Stimulated activated CD8-positive, alpha-beta memory T cell treated with anti-CD3 and anti-CD28 coated beads, Interleukin-12 subunit alpha, Interleukin-12 subunit beta, amount 100 ng/mL, for 4 hours (primary cell): ENCODE data around the gene TMEM26.

Experiments
- DNase-seq: peaks from one replicate; pipeline ENCODE4 v3.0.0-alpha.2; 2020; ENCODE audit warnings: low read depth

The TMEM26 gene

GRCh38 chr10:61458031-61458430, 4.8 kb upstream of the TMEM26 start:
- no peak for DNase-seq

GRCh38 chr10:61456095-61456789, 3.1 kb upstream of the TMEM26 start:
- DNase-seq, result no peak

- no peak for DNase-seq
These were observed 2.5 kb upstream of the TMEM26 start for GRCh38 chr10:61455656-61456055.

DNA sequence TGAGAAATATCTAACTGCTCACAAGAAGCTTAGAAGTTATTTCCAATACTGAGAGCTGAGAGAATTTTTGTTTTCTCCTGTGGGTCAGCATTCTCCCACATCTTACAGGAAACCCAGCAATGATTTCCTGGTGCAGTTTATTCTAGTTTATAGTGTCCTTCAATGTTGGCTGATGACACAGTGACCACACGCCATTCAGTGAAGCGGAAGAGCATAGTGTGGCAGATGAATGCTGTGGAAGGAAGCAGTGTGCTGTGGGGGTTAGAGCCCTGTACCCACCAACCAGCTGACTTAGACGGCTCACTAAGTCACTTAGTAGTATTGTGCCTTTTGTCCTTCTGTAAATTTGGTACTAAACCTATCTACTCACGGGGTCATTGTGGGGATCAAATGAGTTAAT, 1.4 kb upstream of the TMEM26 start:
- no peak for DNase-seq

DNA sequence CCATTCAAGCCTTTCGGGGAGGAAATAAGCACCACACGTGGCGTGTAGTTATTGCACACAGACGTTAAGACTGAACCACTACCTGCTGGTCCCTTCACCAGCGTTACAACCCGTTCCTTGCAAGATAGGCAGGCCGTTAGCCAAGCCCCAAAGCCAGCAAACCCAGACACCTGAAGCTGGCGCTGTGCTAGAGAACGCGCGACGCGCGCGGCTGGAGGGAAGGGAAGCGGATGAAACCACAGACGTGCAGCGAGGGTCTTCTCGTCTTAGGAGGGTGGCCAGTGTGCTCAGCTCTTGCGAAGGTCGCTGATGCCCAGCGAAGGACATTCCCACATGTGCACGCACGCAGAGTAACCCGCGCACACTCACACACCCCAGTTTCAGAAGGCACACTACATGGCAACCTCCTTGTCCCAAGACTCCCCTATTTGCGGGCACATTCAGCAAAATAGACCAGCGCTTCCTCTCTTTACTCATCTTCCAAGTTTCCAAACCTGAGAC, 980 bp downstream of the TMEM26 start:
- no peak for DNase-seq

DNA sequence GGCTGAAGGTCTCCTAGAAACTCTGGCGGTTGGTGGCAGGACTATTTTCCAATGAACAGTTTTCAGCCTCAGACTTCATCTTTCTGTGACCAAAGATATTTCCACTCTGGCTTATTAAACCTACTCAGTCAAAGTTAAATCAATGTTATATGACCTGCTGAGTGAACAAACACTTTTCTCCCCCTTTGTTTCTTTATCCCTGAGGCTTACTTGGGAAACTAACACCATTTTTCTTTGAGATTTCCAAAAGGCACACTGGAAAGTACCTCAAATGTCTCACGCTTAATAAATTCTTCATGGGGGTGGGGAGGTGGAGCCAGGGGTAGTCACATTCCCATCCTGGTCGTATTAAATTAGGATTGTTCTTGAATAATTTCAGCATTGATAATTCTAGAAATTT, 1.8 kb downstream of the TMEM26 start:
- no peak for DNase-seq

DNA sequence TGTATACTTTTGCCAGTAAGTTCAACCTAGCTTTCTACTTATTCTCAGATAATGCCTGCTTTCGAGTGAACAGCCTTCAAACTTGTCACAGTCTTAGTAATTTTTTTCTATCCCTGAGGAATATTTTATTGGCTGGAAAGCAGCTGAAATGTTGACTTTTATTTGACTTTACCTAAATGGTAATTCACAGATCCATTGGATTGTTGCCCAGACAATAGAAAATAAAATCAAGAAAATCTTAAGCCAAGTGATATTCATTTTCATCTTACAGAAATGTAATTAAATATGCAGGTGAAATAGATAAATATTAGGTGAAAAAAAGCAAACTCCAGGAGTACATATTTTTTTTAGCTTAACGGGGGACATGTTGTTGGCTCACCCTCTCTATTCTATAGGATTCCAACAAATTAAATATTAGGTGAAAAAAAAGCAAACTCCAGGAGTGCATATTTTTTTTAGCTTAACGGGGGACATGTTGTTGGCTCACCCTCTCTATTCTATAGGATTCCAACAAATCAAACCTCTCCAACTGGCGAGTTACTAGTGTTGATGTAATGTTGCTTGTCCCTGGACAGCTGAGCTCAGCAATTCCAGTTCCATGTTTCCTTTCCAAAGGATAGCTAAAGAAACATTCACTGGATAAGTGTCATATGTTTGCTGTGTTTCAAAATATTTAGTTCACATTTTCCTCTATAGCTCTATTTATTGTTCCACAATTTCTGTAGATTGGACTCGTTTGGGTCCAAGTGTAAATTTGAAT, 4.2 kb downstream of the TMEM26 start:
- no peak for DNase-seq

GRCh38 chr10:61448091-61448490, 5.1 kb downstream of the TMEM26 start:
- DNase-seq, result no peak

GRCh38 chr10:61439058-61439609, 14.0 kb downstream of the TMEM26 start:
- DNase-seq, result no peak

DNA sequence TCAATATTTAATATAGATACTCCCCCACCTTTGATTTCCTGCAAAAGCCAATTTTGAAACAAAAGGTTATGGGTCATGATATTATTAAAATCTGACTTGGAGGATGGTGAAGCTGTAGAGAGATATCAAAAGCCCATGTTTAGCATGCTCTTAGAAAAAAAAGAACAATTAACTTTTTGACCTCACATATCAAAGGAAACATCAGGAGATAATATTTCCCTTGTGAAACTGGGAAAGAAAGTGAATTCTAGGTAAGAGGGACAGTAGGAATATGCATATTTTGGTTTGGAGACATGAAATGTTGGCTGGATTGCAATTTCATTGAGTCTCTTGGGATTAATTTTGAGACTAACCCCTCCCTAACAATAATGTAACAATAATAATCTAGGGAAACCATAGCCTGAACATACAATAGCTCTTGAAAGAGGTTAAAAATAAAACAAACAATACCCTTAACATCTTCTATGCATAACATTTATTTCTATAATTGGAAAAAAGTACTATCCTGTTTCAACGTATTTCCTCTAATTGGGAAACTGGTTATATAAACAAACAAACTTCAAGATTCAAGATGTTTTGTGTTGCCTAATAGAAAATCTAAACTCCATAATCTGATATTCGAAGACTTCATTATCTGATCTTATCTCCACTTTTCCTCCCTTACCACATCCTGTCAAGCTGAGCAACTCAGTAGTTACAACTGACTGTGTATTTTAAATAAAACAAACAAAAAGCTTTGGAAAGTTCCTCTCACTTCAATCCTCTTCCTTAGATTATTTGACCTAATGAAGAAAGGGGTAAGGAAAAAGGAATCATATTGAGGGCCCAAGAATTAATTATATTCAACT, 14.8 kb downstream of the TMEM26 start:
- DNase-seq, result no peak

DNA sequence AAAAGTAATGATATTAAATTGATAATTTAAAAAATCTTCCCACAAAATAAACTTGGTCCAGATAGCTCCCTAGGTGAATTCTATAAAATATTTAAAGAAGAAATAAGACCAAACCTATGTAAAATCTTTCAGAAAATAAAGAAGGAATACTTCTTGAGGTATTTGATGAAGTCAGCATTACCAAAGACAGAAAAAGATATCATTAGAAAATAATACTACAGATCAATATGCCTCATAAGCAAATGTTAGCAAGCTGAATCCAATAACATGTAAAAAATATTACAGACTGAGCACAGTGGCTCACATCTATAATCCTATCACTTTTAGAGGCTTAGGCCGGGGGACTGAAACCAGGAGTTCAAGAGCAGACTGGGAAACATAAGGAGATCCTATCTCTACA, 30.0 kb downstream of the TMEM26 start:
- no peak for DNase-seq

GRCh38 chr10:61417661-61418060, 35.5 kb downstream of the TMEM26 start:
- no peak for DNase-seq

GRCh38 chr10:61415824-61416223, 37.4 kb downstream of the TMEM26 start:
- DNase-seq, result no peak

- DNase-seq, result no peak
These were observed 41.5 kb downstream of the TMEM26 start for GRCh38 chr10:61411706-61412105.

GRCh38 chr10:61410353-61411070, 42.7 kb downstream of the TMEM26 start:
- DNase-seq, result no peak

DNA sequence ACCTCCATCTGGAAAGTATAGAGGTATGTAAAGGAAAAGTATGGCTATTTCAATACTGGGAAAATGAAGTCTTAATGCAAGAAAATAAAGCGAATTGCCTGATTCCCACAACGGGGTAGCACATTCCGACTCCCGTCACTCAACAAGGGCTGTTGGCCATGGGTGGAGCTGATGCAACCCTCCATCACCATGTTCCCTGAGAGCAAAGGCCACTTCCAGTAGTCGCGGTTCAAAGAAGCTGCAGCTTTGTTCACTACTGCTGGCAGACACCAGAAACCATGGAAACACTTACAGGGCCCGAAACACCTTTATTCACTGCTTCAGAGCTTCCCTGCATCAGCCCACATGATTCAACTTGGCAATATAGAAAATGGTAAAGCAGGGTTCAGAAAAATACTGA, 44.0 kb downstream of the TMEM26 start:
- no peak for DNase-seq

- no peak for DNase-seq
These were observed 45.1 kb downstream of the TMEM26 start for GRCh38 chr10:61408105-61408504.

- DNase-seq, result no peak
These were observed 46.4 kb downstream of the TMEM26 start for GRCh38 chr10:61406736-61407135.

- no peak for DNase-seq
These were observed 46.9 kb downstream of the TMEM26 start for GRCh38 chr10:61406242-61406641.

DNA sequence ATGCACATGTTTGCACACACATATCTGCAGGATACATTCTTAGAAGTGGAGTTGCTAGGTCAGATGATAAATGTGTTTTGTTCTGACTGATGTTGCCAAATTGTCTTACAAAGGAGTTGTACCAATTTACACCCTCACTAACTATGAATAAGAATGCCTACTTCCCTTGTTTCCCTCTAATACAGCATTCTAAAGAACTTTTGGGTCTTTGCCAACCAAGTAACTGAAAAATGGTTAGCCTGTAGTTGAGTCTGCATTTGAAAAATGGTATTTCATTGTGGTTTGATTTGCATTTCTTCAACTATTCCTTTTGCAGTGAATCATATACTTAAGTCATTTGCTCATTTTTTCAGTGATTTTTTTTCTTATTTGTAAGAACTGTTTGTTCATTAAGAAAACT, 48.4 kb downstream of the TMEM26 start:
- DNase-seq, result no peak

GRCh38 chr10:61400524-61400923, 52.7 kb downstream of the TMEM26 start:
- DNase-seq, result no peak

DNA sequence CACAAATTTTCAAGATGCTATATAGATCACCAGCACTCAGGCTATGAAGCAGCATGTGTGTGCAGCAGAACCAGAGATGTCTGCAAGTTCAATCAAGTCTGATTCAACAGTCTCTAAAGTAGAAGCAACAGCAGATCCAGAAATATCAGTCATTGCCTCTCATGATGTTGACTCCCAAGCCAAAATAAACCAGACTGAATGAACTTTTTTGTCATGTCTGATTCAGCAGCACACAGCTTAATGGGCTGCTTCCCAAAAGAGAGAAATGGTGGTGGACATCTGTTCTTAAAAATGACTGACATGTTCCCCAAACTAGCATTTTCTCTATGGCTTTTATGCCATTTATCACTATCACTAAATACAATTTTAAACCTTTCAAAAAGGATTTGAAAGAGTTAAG, 53.8 kb downstream of the TMEM26 start:
- DNase-seq, result no peak
